Fibroblast of skin of left quadriceps (primary cell): ENCODE results near the gene CLK4.

Experiments
- DNase-seq, 2 experiments: peaks; one replicate each; pipeline ENCODE4 v3.0.0-alpha.2; 2013; ENCODE audit warnings: low read depth in 2 of 2

CLK4 gene

DNA sequence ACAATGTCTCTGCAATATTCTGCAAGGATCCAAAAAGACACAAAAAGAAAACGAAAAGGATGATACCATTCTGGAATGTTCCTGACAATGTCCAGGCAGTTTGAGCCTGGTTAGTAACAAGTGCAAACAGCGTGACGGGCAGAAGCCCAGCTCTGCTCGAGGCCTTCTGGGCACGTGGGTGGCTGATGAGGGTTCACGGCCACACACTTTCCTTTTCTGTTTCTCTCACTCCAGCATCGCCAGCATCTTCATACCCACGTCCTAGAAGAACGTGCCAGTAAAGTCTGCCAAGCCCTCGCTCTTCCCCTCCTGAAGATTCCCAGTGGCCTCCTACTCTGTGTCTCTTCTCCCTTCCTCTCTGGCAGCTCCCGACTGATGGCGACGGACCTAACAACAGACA lies 73.3 kb downstream of the CLK4 start:
- DNase-seq: no peak
